Erythroblast (primary cell): ENCODE data around the gene CDYL.

Source experiments
- GATA1 ChIP-seq: IDR thresholded peaks from 2 replicates; pipeline ENCODE4 v1.6.1; 2011; ENCODE audit warnings: low read depth, mild to moderate bottlenecking, control low read depth, low read length, moderate library complexity
- POLR2A ChIP-seq: IDR thresholded peaks from 2 replicates; pipeline ENCODE4 v1.6.1; 2011; ENCODE audit warnings: mild to moderate bottlenecking, low read length

GRCh38 chr6:4809999-4810918 is 34.1 kb downstream of the CDYL start:
- TF ChIP-seq POLR2A: no peak
- no peak for TF ChIP-seq GATA1
